A549 (cell line): Measurements from ENCODE around the gene OR4D1.

Source experiments
- CTCF ChIP-seq: fragments of >200 bp; sonication (Bioruptor Twin); formaldehyde crosslinking; IDR thresholded peaks from 3 replicates; pipeline ENCODE4 v1.5.1; 2016
- ESRRA ChIP-seq: fragments of 150-350 bp; IDR thresholded peaks from 2 replicates; pipeline ENCODE4 v1.6.1; 2014; ENCODE audit warnings: mild to moderate bottlenecking, low read length, borderline replicate concordance
- POLR2A ChIP-seq: IDR thresholded peaks from 2 replicates; pipeline ENCODE4 v1.6.1; 2012; ENCODE audit warnings: mild to moderate bottlenecking, low read length
- POLR2AphosphoS2 ChIP-seq: conservative IDR thresholded peaks from 2 replicates; pipeline ENCODE4 v1.6.1; 2012; ENCODE audit warnings: low read length, improper control_type of control experiment, inconsistent platforms
- SMC3 ChIP-seq: fragments of >200 bp; sonication (Bioruptor Twin); formaldehyde crosslinking; IDR thresholded peaks from 3 replicates; pipeline ENCODE4 v1.6.1; 2018; ENCODE audit warnings: inconsistent platforms
- TP53 ChIP-seq: fragments of 250-450 bp; sonication (Bioruptor Pico); IDR thresholded peaks from 2 replicates; pipeline ENCODE4 v1.5.0; 2021; ENCODE audit warnings: mild to moderate bottlenecking, moderate library complexity
- USF2 ChIP-seq: fragments of 450-650 bp; IDR thresholded peaks from 2 replicates; pipeline ENCODE4 v1.6.1; 2014; ENCODE audit warnings: antibody characterized with exemption
- ZNF302 ChIP-seq: fragments of 250-450 bp; sonication (Bioruptor Pico); IDR thresholded peaks from 2 replicates; pipeline ENCODE4 v1.9.0; 2021; ENCODE audit warnings: inconsistent platforms, mild to moderate bottlenecking, moderate library complexity

GRCh38 chr17:58144801-58145200, 3.4 kb upstream of the OR4D1 start:
- no peak for TF ChIP-seq CTCF
- no peak for TF ChIP-seq ZNF302 (CRISPR knock-in tag)
- TF ChIP-seq POLR2A: no peak
- no peak for TF ChIP-seq USF2
- no peak for TF ChIP-seq ESRRA
- no peak for TF ChIP-seq TP53
- TF ChIP-seq POLR2AphosphoS2: no peak
- no peak for TF ChIP-seq SMC3
